PC-9 (cell line): ENCODE results near the gene B4GALT3. TPM values are rescaled to one million over a fixed set of nuclear protein-coding genes. Genes with fewer than 3 reads are reported as not detected.

Source experiments
- BruUV-seq: library from RNA; stranded (reverse); fragments of 400-500 nt; replicated peaks from 2 replicates; lab custom pipeline; 2021; lab: Mats Ljungman, UMichigan
- CTCF ChIA-PET: fragments of 300-600 bp; sonication (Branson Sonifier 250); formaldehyde crosslinking; loops from one replicate; lab custom pipeline; 2022; ENCODE audit warnings: antibody characterized with exemption; lab: Charles Lee
- POLR2A ChIA-PET: fragments of 300-600 bp; sonication (Branson Sonifier 250); formaldehyde crosslinking; loops from one replicate; lab custom pipeline; 2022; ENCODE audit warnings: antibody characterized with exemption; ENCODE audit not compliant: unreplicated experiment; lab: Charles Lee
- DNase-seq, 2 experiments: peaks; one replicate each; pipeline versions ENCODE4 v3.0.0 to v3.0.0-alpha.2; 2015 to 2022; ENCODE audit warnings: mixed read lengths in 1 of 2
- H2AFZ ChIP-seq: fragments of 200-600 bp; sonication (generic); 2 replicates; pipeline ENCODE4 v1.8.1; 2017; ENCODE audit warnings: antibody characterized with exemption
- H3F3A ChIP-seq: fragments of 200-600 bp; sonication (generic); 2 replicates; pipeline ENCODE4 v1.8.1; 2017; ENCODE audit warnings: antibody characterized with exemption, mild to moderate bottlenecking, low read depth; ENCODE audit not compliant: insufficient read depth
- H3K27ac ChIP-seq: fragments of 200-600 bp; sonication (generic); 2 replicates; pipeline ENCODE4 v1.6.1; 2016; ENCODE audit warnings: mixed run types
- H3K27me3 ChIP-seq: fragments of 200-600 bp; sonication (generic); 2 replicates; pipeline ENCODE4 v1.6.1; 2016; ENCODE audit warnings: low read depth, mixed run types; ENCODE audit not compliant: insufficient read depth
- H3K36me3 ChIP-seq: fragments of 200-600 bp; sonication (generic); 2 replicates; pipeline ENCODE4 v1.6.1; 2016; ENCODE audit warnings: low read depth, mixed run types
- H3K4me1 ChIP-seq: fragments of 200-600 bp; sonication (generic); replicated peaks from 2 replicates; pipeline ENCODE4 v1.6.1; 2016; ENCODE audit warnings: mixed run types; ENCODE audit not compliant: insufficient read depth
- H3K4me2 ChIP-seq: fragments of 200-600 bp; sonication (generic); 2 replicates; pipeline ENCODE4 v1.6.1; 2017; ENCODE audit warnings: mixed run types
- H3K4me3 ChIP-seq: fragments of 200-600 bp; sonication (generic); 2 replicates; pipeline ENCODE4 v1.6.1; 2016; ENCODE audit warnings: mixed run types
- H3K79me2 ChIP-seq: fragments of 200-600 bp; sonication (generic); 2 replicates; pipeline ENCODE4 v1.6.1; 2017; ENCODE audit warnings: low read depth, mixed run types
- H3K9me2 ChIP-seq: fragments of 200-600 bp; sonication (generic); 2 replicates; pipeline ENCODE4 v1.8.1; 2017; ENCODE audit warnings: mild to moderate bottlenecking; ENCODE audit not compliant: insufficient read depth
- H3K9me3 ChIP-seq: fragments of 200-600 bp; sonication (generic); 2 replicates; pipeline ENCODE4 v1.8.1; 2016; ENCODE audit warnings: low read depth; ENCODE audit not compliant: insufficient read depth
- H4K20me1 ChIP-seq: fragments of 200-600 bp; sonication (generic); 2 replicates; pipeline ENCODE4 v1.8.1; 2017; ENCODE audit not compliant: insufficient read depth
- CTCF ChIP-seq: fragments of 200-600 bp; sonication (generic); conservative IDR thresholded peaks from 2 replicates; pipeline ENCODE4 v1.6.1; 2017; ENCODE audit warnings: mixed run types, antibody characterized with exemption, mild to moderate bottlenecking, moderate library complexity
- EZH2 ChIP-seq: fragments of 200-600 bp; sonication (generic); IDR thresholded peaks from 2 replicates; pipeline ENCODE4 v1.8.0; 2017; ENCODE audit warnings: antibody characterized with exemption, low read depth
- intact Hi-C: fragments of 100-400 bp; cut with micrococcal nuclease; formaldehyde crosslinking; loops from one replicate; pipeline ENCODE4 v1.10.0; 2022; ENCODE audit not compliant: unreplicated experiment
- total RNA-seq: library from RNA; stranded (reverse); gene quantifications from 2 replicates; pipeline ENCODE4 v1.2.3, GENCODE V29; 2021

Gene B4GALT3
- total RNA-seq, 1 experiment from 2014 or later: 35.5 TPM

- Histone ChIP-seq H4K20me1 (no peaks in the 10 kb centered on the region; the same call in 1 of the 2 replicates), H3K4me2 (peak overlapping the region; percentile 84), H3K4me1 (peaks cover 31% of the 10 kb centered on the region), H3K9me3 (no peaks in the 10 kb centered on the region), H3K36me3 (0 out of 2 replicates have a peak, but pooled peaks cover 16% of the 10 kb centered on the region), H3K27ac (peak overlapping the region; percentile 91), H2AFZ (peak overlapping the region; percentile 90), H3K27me3 (no peaks in the 10 kb centered on the region), H3F3A (peaks cover 62% of the 10 kb centered on the region), H3K9me2 (no peaks in the 10 kb centered on the region), H3K79me2 (peaks cover 49% of the 10 kb centered on the region), H3K4me3 (peak overlapping the region; percentile 66)
- TF ChIP-seq EZH2: no peak
- no peak for TF ChIP-seq CTCF
- POLR2A ChIA-PET: interaction anchor here (0.5 to 0.7 kb wide), 3 partner anchors 39 to 104 kb away, joined by 4 to 24 read pairs (median 6); no protein-coding TSS in a partner anchor
- DNase-seq: no peak
- intact Hi-C loops: loop anchor here (2.0 to 10.0 kb wide), 2 partner anchors 33 to 137 kb away; partner anchors contain the start of gene KLHDC9
- BruUV-seq: no TSS peak
- CTCF ChIA-PET: no interaction called here
Measured at GRCh38 chr1:161131523-161132409, 45.5 kb downstream of the B4GALT3 start.

GRCh38 chr1:161130266-161130665 is 47.0 kb downstream of the B4GALT3 start:
- H2AFZ ChIP-seq: no peak overlapping the region
- ChIA-PET CTCF (interaction anchor here (0.6 kb wide), 1 partner anchor 634 kb away, joined by 8 read pairs; no protein-coding TSS in a partner anchor), POLR2A (no interaction called here)
- H3K4me3 ChIP-seq: no peak overlapping the region
- H3K4me2 ChIP-seq: no peak overlapping the region; the same call in 1 of the 2 replicates
- H4K20me1 ChIP-seq: no peaks in the 10 kb centered on the region; the same call in 1 of the 2 replicates
- peaks cover 52% of the 10 kb centered on the region for H3F3A ChIP-seq
- no peaks in the 10 kb centered on the region for H3K9me3 ChIP-seq
- intact Hi-C loops: loop anchor here (10.0 kb wide), 1 partner anchor 135 kb away; no protein-coding TSS in a partner anchor
- peaks cover 21% of the 10 kb centered on the region for H3K4me1 ChIP-seq
- no peaks in the 10 kb centered on the region for H3K27me3 ChIP-seq
- no peak overlapping the region for H3K27ac ChIP-seq
- H3K9me2 ChIP-seq: no peaks in the 10 kb centered on the region
- 0 out of 2 replicates have a peak, but pooled peaks cover 18% of the 10 kb centered on the region for H3K36me3 ChIP-seq
- DNase-seq: no peak
- BruUV-seq: no TSS peak
- no peak for TF ChIP-seq EZH2
- TF ChIP-seq CTCF: no peak
- H3K79me2 ChIP-seq: peaks cover 37% of the 10 kb centered on the region

- POLR2A ChIA-PET: no interaction called here
- Histone ChIP-seq H2AFZ (no peak overlapping the region), H3K27ac (no peak overlapping the region), H3K9me3 (no peaks in the 10 kb centered on the region), H3K4me1 (peaks cover 9% of the 10 kb centered on the region; the same call in 1 of the 2 replicates), H3K9me2 (no peaks in the 10 kb centered on the region), H3K79me2 (peaks cover 22% of the 10 kb centered on the region), H3F3A (peaks cover 38% of the 10 kb centered on the region), H4K20me1 (no peaks in the 10 kb centered on the region; the same call in 1 of the 2 replicates), H3K36me3 (0 out of 2 replicates have a peak, but pooled peaks cover 18% of the 10 kb centered on the region), H3K27me3 (no peaks in the 10 kb centered on the region), H3K4me2 (no peak overlapping the region), H3K4me3 (no peak overlapping the region)
- intact Hi-C loops: no loop called here
- BruUV-seq: no TSS peak
- CTCF ChIA-PET: interaction anchor here (0.6 kb wide), 1 partner anchor 170 kb away, joined by 3 read pairs; no protein-coding TSS in a partner anchor
- no peak for DNase-seq
- TF ChIP-seq EZH2 (no peak), CTCF (no peak)
Measured at GRCh38 chr1:161128591-161129420, 48.5 kb downstream of the B4GALT3 start.
